ENCODE data around the gene POLR1A.

Gene POLR1A

GRCh38 chr2:86105252-86105968 is at the start of gene POLR1A:
TSS of gene POLR1A (minus strand) at chr2:86105886. CDS start at chr2:86105776, 110 bp downstream.
- peak; percentile 97 for DNase-seq

DNA sequence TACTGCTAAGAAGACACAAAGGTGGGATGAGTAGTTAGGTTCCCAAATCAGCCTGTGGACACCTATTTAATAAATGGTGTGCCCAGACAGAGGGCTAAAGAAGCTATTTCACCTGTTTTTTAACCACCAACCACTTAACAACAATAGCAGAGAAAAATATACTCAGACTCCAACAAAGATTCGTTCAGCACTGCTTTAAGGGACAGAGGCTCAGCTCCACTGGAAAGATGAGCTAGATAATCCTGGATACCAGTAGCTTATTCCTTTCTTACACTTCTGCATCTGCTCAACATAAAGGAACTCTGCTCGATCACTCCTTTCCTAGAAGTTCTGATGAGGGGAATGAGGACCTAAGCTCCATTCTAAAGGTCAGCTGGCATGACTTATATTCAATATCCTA is 44.8 kb upstream of the POLR1A start:
- DNase-seq: no peak

- no peak for DNase-seq
Observed at GRCh38 chr2:86147793-86148192, 42.1 kb upstream of the POLR1A start.

- DNase-seq: no peak
Observed at GRCh38 chr2:86143926-86144685, 38.4 kb upstream of the POLR1A start.

GRCh38 chr2:86143307-86143706 is 37.6 kb upstream of the POLR1A start:
- DNase-seq: peak; percentile 14

GRCh38 chr2:86142436-86143257 is 37.0 kb upstream of the POLR1A start:
- DNase-seq: no peak

GRCh38 chr2:86140969-86141392 is 35.3 kb upstream of the POLR1A start:
- peak; percentile 12 for DNase-seq

- DNase-seq: no peak
Observed at GRCh38 chr2:86139981-86140380, 34.3 kb upstream of the POLR1A start.

GRCh38 chr2:86138736-86139625 is 33.3 kb upstream of the POLR1A start:
- DNase-seq: no peak

GRCh38 chr2:86136141-86136540 is 30.5 kb upstream of the POLR1A start:
- DNase-seq: no peak

DNA sequence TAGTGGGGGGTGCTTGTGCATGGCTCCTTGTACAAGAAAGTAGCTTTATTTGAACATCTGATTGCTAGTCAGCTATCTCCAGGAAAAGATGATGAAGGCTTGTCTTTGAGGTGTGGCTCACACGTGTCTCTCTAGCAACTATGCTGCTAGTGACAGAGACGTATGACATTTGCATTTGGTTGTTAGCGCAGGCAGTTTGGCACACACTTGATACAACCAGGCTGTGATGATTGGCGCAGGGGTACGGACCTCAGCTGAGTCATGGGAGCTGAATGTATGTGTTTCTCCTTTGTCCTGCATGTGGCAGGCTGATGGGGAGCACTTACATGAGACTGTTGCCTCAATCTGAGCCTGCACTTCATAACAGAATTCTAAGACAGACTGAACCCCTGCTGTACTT is 30.0 kb upstream of the POLR1A start:
- no peak for DNase-seq

- DNase-seq: no peak
Observed at GRCh38 chr2:86134709-86135108, 29.0 kb upstream of the POLR1A start.

GRCh38 chr2:86124683-86125082 is 19.0 kb upstream of the POLR1A start:
- peak; percentile 44 for DNase-seq

DNA sequence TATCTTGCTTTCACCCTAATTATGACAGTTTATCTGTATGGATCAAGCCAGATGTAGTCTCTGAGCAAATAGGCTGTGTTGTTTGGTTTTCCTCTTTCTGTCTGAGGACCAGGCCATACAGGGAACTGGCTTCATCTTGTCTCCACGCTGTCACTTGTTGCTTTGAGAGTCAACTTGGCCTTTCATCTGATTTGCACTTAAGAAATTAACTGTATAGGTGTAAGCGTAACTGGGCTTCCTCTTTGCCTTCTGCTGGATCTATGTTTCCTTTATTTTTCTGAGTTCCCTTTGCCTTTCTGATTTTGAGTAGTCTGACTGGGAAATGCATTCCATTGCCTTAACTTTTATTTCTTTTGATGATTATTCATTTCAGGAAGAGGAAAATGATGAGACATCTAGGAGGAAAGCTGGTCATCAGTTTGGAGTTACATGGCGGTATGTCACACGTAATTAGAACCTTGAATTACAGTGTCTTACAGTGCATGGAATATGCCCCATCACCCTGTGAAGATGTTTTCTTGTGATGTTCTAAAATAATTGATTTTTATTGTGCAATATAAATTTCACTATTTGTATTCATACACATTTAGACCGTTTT is 17.7 kb upstream of the POLR1A start:
- no peak for DNase-seq

DNA sequence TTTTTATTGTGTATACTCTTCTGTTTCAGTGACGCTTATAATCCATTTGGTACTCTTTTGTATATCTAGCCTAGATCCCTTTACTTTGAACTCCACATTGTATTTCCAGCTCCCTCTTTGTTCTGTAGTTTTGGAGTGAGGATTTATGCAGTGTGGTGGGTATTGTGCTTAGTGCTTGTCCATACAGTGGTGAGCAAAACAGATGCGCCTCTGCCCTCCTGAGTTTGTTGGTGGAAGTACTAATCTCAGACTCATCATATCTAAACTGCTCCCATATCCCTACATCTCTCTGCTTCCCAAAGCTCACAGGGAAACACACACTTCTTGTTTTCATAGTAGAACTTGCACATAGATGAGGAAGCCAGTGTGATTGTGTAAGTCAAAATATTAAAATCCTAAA is 12.4 kb upstream of the POLR1A start:
- DNase-seq: no peak

GRCh38 chr2:86107031-86107430 is 1.3 kb upstream of the POLR1A start:
- peak; percentile 38 for DNase-seq

- DNase-seq: peak; percentile 99
Observed at GRCh38 chr2:86105969-86106945, 571 bp upstream of the POLR1A start, which contains the start of gene PTCD3. TSS of gene PTCD3 (plus strand) at chr2:86106235. CDS start at chr2:86106248, 13 bp downstream.

DNA sequence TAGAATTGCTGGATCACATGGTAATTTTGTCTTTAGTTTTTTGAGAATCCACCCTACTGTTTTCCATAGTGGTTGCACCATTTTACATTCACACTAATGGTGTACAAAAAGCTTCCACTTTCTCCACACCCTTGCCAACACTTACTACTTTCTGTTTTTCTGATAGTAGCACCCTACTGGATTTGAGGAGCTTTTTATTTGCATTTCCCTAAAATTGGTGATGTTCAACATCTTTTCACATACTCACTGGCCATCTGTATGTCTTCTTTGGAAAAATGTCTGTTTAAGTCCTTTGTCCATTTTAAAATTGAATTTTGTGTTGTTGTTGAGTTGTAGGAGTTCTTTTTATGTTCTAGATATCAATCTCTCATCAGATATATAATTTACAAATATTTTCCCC is 3.5 kb downstream of the POLR1A start:
- DNase-seq: no peak

DNA sequence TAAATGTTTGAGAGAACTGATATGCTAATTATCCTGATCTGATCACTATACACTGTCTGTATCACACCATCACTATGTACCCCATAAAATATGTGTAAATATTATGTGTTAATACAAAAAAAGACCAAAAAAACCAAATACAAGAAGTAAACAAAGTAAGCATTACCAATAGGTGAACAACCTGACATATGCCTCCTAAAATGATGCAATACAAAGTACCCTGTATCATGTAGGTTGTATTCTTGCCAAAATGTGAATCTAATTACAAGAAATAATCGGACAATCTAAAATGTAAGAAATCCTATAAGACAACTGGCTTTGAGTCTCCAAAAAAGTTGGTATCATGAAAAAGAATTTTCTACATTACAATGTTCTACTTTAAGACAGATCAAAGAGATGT is 7.8 kb downstream of the POLR1A start:
- DNase-seq: no peak

DNA sequence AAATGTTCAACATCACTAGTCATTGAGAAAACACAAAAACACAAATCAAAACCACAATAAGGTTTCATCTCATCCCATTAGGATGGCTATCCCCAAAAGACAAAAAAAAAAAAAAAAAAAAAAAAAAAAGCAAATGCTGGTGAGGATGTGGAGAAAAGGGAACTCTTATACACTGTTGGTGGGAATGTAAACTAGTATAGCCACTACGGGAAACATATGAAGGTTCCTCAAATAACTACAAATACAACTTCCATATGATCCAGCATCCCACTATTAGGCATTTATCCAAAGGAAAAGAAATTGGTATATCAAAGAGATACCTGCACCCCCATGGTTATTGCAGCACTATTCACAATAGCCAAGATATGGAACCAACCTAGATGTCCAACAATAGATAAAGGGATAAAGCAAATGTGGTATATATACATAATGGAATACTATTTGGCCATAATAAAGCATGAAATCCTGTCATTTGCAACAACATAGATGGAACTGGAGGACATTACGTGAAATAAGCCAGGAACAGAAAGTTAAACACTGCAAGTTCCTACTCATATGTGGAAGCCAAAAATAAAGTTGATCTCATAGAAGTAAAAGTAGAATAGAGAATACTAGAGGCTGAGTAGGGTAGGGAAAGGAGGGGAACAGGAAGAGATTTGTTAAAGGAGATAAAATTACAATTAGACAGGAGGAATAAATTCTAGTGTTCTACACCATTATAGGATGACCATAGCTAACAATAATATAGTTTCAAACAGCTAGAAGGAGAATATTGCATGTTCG is 8.4 kb downstream of the POLR1A start:
- DNase-seq: no peak

All from hematopoietic multipotent progenitor cell treated with erythropoietin and hydrocortisone succinate and interleukin-3 and kit ligand, for 4 days (in vitro differentiated cells).